ENCODE data around the gene TSG101.

DNA sequence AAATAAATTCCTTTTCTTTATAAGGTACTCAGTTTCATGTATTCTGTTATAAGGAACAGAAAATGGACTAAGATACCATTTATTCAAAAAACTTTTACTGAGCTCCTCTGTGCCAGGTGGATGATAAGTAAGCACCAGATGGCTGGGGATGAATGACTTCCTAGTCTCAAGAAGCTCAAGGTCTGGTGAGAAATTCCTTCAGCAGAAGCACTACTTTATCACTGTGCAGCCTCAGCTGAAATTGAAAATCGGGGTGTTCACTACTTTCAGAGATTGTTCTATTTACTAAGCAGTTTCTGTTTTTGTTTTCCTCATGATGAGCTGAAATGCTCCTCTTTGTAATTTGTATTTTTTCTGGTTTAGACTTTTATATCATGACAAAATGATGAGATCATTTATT lies 63.3 kb downstream of the TSG101 start:
- TF ChIP-seq EP300 (IDR thresholded peaks at IDR 0.05), result no peak
- no peak for TF ChIP-seq POLR2A (IDR thresholded peaks at IDR 0.05; ENCODE audit: low read depth)
- no peak for TF ChIP-seq CTCF (IDR thresholded peaks at IDR 0.05)
